Endothelial cell of umbilical vein (primary cell): ENCODE measurements around the gene PPIH.

Experiments used
- EZH2 ChIP-seq: IDR thresholded peaks from 2 replicates; pipeline ENCODE4 v1.6.1; 2012; ENCODE audit warnings: borderline replicate concordance, low read depth, mild to moderate bottlenecking, moderate library complexity, low read length, inconsistent platforms; ENCODE audit not compliant: severe bottlenecking
- FOS ChIP-seq: IDR thresholded peaks from 2 replicates; pipeline ENCODE4 v1.6.1; 2011; ENCODE audit warnings: mild to moderate bottlenecking, low read length, moderate library complexity, borderline replicate concordance; ENCODE audit not compliant: insufficient read depth
- GATA2 ChIP-seq: IDR thresholded peaks from 2 replicates; pipeline ENCODE4 v1.7.0; 2011; ENCODE audit warnings: low read depth, mild to moderate bottlenecking, moderate library complexity, mixed read lengths, low read length; ENCODE audit not compliant: insufficient read length, insufficient read depth
- JUN ChIP-seq: IDR thresholded peaks from 2 replicates; pipeline ENCODE4 v1.6.1; 2011; ENCODE audit warnings: borderline replicate concordance, low read depth; ENCODE audit not compliant: insufficient read length, insufficient read depth
- POLR2A ChIP-seq: IDR thresholded peaks from 2 replicates; pipeline ENCODE4 v1.6.1; 2012; ENCODE audit warnings: low read depth, mild to moderate bottlenecking, control low read depth, low read length
- POLR2AphosphoS5 ChIP-seq: IDR thresholded peaks from 2 replicates; pipeline ENCODE4 v1.6.1; 2012; ENCODE audit warnings: low read depth, mild to moderate bottlenecking, control low read depth, low read length, moderate library complexity; ENCODE audit not compliant: insufficient read depth
- TF ChIP-seq, protein P1 (sequence below), 2 donors: IDR thresholded peaks; 1 replicate in 1 of 2; 2 replicates in 1 of 2; pipeline ENCODE4 v1.5.1; 2011; ENCODE audit warnings: low read length in 2 of 2, mild to moderate bottlenecking in 2 of 2, moderate library complexity in 2 of 2, control low read depth in 1 of 2, inconsistent platforms in 1 of 2, low read depth in 1 of 2; ENCODE audit not compliant: insufficient read depth in 1 of 2; ENCODE audit errors: extremely low read depth in 1 of 2
- TF ChIP-seq, protein P2 (sequence below): IDR thresholded peaks from 2 replicates; pipeline ENCODE4 v1.6.1; 2011; ENCODE audit not compliant: insufficient read depth, insufficient read length

DNA sequence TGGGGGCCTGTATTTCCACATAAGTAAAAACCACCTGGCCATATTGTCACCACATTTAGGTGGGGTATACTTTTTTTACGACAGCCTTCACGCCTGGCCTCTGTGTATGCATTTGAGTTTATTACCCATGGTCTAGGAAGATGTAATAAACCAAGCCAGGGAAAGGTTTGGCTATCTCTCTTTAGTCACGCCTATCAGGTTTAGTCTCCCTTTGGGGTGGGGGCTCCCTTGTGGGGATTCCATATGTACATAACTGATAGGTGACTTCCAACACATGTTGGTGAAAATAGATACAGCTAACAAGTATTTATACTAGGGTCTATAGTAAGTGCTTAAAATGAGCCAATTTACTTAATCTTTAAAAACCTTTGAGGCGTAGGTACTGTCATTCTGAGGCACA is 28.2 kb downstream of the PPIH start:
- TF ChIP-seq, protein P1, sequence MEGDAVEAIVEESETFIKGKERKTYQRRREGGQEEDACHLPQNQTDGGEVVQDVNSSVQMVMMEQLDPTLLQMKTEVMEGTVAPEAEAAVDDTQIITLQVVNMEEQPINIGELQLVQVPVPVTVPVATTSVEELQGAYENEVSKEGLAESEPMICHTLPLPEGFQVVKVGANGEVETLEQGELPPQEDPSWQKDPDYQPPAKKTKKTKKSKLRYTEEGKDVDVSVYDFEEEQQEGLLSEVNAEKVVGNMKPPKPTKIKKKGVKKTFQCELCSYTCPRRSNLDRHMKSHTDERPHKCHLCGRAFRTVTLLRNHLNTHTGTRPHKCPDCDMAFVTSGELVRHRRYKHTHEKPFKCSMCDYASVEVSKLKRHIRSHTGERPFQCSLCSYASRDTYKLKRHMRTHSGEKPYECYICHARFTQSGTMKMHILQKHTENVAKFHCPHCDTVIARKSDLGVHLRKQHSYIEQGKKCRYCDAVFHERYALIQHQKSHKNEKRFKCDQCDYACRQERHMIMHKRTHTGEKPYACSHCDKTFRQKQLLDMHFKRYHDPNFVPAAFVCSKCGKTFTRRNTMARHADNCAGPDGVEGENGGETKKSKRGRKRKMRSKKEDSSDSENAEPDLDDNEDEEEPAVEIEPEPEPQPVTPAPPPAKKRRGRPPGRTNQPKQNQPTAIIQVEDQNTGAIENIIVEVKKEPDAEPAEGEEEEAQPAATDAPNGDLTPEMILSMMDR (IDR thresholded peaks at IDR 0.05; ENCODE audit: extremely low read depth in 1 of 2, insufficient read depth in 1 of 2, low read depth in 1 of 2, low read length in 2 of 2) = no peak
- TF ChIP-seq EZH2 (no peak), POLR2A (no peak), POLR2AphosphoS5 (no peak), FOS (no peak), JUN (no peak), GATA2 (no peak)
- TF ChIP-seq, protein P2, sequence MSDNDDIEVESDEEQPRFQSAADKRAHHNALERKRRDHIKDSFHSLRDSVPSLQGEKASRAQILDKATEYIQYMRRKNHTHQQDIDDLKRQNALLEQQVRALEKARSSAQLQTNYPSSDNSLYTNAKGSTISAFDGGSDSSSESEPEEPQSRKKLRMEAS = no peak
